GM21737 (cell line): ENCODE results near the gene CRCP.
"Not testable (repeated sequence)": the region's sequence is repeated elsewhere in the genome, so short reads cannot be mapped to it uniquely, and the experiment has no call there.

Source experiments
- ATAC-seq: cut with Tn5 transposase; IDR thresholded peaks from one replicate; pipeline ENCODE4 v1.9.1; 2021; ENCODE audit warnings: mild to moderate bottlenecking, moderate library complexity; ENCODE audit not compliant: unreplicated experiment

CRCP gene

GRCh38 chr7:66114743-66115649, at the start of gene CRCP:
TSS of gene CRCP (plus strand) at chr7:66114847. CDS start at chr7:66114963, 116 bp downstream.
- peak; percentile 89 for ATAC-seq

- ATAC-seq = no peak
Observed at GRCh38 chr7:66069732-66070131, 44.9 kb upstream of the CRCP start.

GRCh38 chr7:66070222-66070621, 44.4 kb upstream of the CRCP start:
- ATAC-seq = no peak

GRCh38 chr7:66072208-66072607, 42.4 kb upstream of the CRCP start:
- not testable (repeated sequence) for ATAC-seq

GRCh38 chr7:66075590-66076461, 38.8 kb upstream of the CRCP start, which contains the start of gene ASL:
TSS of gene ASL (plus strand) at chr7:66075819. CDS start at chr7:66076082, 263 bp downstream.
- peak; percentile 98 for ATAC-seq

GRCh38 chr7:66076462-66077329, 38.0 kb upstream of the CRCP start:
- ATAC-seq = no peak

GRCh38 chr7:66078067-66078466, 36.6 kb upstream of the CRCP start:
- no peak for ATAC-seq

- no peak for ATAC-seq
Observed at GRCh38 chr7:66082083-66082482, 32.6 kb upstream of the CRCP start.

- no peak for ATAC-seq
Observed at GRCh38 chr7:66082886-66083415, 31.7 kb upstream of the CRCP start.

- ATAC-seq = no peak
Observed at GRCh38 chr7:66083677-66084076, 31.0 kb upstream of the CRCP start.

- ATAC-seq = no peak
Observed at GRCh38 chr7:66088861-66089838, 25.5 kb upstream of the CRCP start.

GRCh38 chr7:66092654-66093053, 22.0 kb upstream of the CRCP start:
- no peak for ATAC-seq

GRCh38 chr7:66095010-66095409, 19.6 kb upstream of the CRCP start:
- no peak for ATAC-seq

GRCh38 chr7:66099232-66099550, 15.5 kb upstream of the CRCP start:
- ATAC-seq = no peak

- ATAC-seq = peak; percentile 73
Observed at GRCh38 chr7:66099551-66100407, 14.9 kb upstream of the CRCP start.

GRCh38 chr7:66100408-66101050, 14.1 kb upstream of the CRCP start:
- ATAC-seq = peak; percentile 25

GRCh38 chr7:66102168-66102567, 12.5 kb upstream of the CRCP start:
- ATAC-seq = not testable (repeated sequence)

- not testable (repeated sequence) for ATAC-seq
Observed at GRCh38 chr7:66103994-66104393, 10.7 kb upstream of the CRCP start.
